ENCODE results near the gene RUNX2.

The RUNX2 gene

GRCh38 chr6:45487645-45488044 lies 159.5 kb downstream of the RUNX2 start:
- DNase-seq (ENCODE audit: low spot score), result no peak

- no peak for DNase-seq (ENCODE audit: low spot score)
Observed at GRCh38 chr6:45488269-45488668, 160.1 kb downstream of the RUNX2 start.

DNA sequence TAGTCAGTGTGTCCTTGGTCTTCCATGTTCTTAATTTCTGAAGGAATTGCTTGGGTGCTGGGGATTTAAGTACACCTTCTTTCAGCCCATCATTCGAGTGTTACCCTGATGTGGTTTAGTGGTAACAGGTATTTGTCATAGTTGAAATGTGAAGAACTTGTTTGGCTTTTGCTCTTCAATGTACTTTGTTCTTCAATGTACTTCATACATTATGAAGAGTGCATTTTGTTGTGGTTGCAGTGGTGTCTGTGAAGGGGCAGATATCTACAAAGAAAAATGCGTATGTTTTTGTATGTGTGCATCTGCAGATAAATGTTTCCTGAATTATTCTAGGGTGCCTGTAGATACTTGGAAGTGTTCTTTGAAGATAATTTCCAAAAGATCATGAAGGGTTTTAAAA lies 160.8 kb downstream of the RUNX2 start:
- DNase-seq (ENCODE audit: low spot score), result no peak

DNA sequence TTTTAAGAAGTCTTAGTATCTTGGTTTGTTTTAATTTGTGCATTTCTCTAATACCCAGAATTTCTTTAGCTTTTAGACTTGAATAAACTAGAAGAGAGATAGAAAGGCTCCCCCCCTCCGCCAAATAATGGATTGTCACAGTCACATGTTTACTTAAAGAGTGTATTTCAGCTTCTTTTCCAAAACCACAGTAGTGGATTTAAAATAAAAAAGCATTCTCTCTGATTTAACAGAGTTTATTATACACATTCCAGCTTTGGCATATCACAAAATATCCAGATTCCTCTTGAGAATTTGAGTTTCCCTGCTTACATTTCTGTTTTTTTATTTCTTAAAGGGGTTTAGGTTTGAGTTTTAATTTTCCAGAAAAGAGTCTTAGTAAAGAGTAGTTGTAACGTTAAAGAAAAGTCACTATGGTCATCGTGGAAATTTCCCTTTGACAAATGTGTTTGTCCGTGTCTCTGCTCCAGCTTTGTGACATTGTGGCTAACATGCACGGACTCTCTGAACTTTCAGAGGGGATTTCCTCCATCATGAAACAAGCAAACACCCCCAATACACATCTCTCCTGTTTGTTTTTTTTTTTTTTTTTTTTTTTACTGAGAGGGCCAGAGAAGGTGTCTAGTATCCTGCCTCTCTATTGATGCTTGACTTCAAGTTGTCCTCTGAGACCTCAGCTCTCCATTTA lies 163.1 kb downstream of the RUNX2 start:
- DNase-seq (ENCODE audit: low spot score), result no peak

- no peak for DNase-seq (ENCODE audit: low spot score)
Observed at GRCh38 chr6:45491874-45492273, 163.7 kb downstream of the RUNX2 start.

GRCh38 chr6:45493761-45494160 lies 165.6 kb downstream of the RUNX2 start:
- DNase-seq (ENCODE audit: low spot score), result no peak

- DNase-seq (ENCODE audit: low spot score), result no peak
Observed at GRCh38 chr6:45494416-45495135, 166.4 kb downstream of the RUNX2 start.

DNA sequence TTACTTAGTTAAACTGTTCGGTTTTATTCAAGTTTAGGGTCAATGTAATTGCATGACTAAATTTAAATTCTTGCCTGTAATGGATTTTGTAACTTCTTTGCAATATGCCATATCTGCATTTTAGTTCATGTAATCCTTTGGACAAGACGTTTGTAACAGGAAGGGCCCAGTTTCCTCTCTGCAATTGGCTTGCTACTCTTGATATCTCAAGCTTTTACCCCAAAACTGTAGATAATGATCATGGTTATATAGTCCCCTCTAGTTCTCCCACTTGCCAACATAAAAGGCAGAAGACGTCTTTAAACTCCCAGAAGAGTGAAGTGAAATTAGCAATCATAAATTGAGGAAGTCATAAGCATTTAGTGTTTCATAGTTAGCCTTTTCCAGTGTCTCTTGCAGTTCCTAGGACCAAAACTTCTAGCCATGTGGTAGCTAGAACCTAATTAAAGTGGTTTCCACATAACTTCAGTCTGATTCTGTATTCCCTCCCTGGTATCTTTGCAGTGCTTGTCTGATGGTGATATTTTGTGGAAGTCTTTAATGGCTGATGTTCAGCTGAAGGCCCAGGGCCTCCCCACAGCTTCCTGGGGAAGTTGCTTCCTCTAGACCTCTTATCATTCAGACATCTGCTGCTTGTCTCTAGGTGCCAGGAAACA lies 167.4 kb downstream of the RUNX2 start:
- no peak for DNase-seq (ENCODE audit: low spot score)

DNA sequence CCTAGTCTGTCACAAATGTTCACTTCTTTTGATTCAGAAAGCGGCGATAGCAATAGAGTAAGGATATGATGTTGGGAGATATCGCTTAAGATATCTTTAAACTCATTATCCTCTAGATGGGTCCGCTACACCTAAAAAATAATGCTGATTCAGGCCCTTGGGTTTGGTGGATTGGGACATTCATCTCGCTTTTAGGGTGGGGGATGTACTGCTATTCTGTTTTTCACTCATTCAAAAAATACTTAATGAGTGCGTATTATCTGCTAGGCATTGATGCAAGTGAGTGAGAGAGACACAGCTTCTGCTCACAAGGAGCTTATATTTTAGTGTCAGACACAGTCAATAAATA lies 167.9 kb downstream of the RUNX2 start:
- DNase-seq (ENCODE audit: low spot score), result no peak

DNA sequence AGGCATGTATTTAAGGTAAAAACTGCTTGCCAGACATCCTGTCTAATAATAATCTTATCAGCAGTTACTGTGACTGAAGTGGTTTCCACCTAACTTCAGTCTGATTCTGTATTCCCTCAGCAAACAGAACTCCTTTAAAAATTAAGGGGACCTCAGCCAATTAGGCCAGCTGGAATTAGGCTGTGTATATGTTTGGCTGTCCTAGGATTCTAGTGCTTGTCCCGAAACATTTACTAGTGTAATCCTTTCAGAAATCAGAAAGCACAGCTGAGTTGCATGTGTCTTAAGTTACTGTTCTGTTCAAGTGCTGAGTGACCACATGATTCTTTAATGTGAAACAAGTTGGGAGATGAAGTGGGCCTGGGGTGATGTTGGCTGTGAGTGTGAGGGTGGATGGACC lies 170.5 kb downstream of the RUNX2 start:
- DNase-seq (ENCODE audit: low spot score), result no peak

DNA sequence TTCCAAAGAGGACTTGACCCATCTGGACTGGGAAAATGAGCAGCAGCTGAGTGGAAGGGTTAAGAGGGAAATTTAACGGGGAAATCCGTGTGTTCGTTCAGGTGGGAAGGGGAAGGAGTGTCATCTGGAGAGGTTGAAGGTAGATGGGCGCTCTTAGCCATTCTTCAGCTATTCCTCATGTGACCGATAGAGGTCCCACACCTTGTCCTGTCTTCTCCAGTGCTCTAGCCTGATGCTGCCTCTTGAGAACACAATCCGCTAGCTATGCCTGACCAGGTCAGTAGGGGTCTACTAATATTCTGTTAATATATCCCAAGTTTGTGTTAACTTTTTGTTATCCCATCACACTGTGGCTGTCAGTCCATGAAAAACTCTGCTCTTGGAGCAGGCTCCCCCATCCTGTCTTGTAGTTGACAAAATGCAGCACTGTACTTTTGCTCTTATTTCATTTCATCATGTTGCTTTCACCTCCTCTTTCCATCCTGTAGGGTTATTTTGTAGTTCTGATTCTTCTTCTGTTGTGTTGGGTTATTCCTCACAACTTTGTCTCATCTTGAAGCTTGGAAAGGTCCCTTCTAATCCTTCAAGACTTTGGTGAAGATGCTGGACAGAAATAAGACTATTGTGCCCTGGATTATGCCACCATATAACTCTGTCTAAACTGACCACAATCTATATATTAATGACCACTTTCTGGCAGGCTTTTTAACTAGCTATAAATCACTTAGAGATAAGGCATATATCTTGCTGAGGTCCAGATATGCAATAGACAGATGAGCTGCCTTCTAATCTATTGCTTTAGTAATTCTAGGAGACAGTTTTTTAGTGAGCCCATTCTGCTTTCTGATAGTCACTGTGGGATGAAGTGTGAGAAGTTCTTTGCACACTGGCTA lies 173.0 kb downstream of the RUNX2 start:
- DNase-seq (ENCODE audit: low spot score), result no peak

GRCh38 chr6:45502456-45502855 lies 174.3 kb downstream of the RUNX2 start:
- DNase-seq (ENCODE audit: low spot score), result no peak

DNA sequence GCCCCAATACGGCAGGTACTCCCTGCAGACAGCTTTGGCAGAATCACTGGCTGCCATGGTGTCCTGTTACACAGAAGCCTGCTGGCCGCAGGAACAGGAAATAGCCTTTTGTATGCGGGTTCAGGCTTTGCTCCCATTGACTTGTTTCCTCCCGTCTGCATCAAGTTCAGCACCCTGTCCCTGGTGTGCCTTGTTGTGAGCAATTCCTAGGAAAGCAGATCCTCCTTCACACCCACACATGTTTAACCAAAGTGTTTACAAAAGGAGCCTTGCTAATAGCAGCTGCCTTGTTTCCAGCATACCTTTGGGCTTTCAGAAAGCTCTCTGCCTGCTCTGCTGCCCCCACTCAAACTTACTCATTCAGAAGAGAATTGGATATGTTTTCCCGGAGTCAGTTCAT lies 176.8 kb downstream of the RUNX2 start:
- no peak for DNase-seq (ENCODE audit: low spot score)

GRCh38 chr6:45505470-45505869 lies 177.3 kb downstream of the RUNX2 start:
- no peak for DNase-seq (ENCODE audit: low spot score)

DNA sequence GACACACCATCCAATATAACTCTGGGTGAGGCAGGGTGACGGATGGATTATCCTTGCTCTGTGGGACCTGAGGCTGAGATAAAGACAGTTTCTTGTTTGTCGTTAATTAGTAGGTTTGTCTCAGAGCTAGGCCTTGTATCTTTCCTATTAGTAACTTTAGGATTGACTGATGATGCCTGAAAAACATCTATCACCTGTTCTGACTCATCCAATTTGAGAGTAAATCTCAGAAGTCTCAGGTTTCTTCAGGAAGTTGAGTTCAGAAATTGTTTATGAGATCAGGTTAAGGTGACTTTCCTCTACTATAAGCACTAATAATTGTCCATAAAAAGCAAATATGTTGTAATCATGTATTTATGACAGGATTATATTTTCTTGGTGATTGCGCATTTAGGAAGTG lies 179.1 kb downstream of the RUNX2 start:
- DNase-seq (ENCODE audit: low spot score), result no peak

GRCh38 chr6:45509426-45509825 lies 181.3 kb downstream of the RUNX2 start:
- DNase-seq (ENCODE audit: low spot score), result no peak

- DNase-seq (ENCODE audit: low spot score), result no peak
Observed at GRCh38 chr6:45512717-45513116, 184.6 kb downstream of the RUNX2 start.

DNA sequence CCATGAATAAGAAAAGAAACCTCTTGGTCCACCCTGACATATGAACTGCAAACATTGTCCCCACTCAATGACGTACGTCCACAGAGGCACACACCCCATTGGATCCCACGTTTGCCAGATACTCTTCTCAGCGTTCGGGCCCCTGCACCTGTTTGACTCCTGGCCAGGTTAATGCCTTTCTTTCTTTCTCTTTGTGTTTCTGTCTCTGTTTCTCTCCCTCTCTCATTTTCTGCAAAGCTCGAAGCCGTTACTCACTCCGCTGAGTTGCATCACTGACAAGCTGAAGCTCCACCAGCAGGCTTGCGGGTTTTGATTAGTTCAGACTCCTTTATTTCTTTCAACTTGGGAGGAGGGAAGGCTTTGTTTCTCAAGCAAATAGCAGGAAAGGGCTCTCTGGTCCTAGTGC lies 185.1 kb downstream of the RUNX2 start:
- DNase-seq (ENCODE audit: low spot score), result no peak

- DNase-seq (ENCODE audit: low spot score), result no peak
Observed at GRCh38 chr6:45513843-45514242, 185.7 kb downstream of the RUNX2 start.

GRCh38 chr6:45514454-45515230 lies 186.5 kb downstream of the RUNX2 start:
- no peak for DNase-seq (ENCODE audit: low spot score)

- no peak for DNase-seq (ENCODE audit: low spot score)
Observed at GRCh38 chr6:45518013-45518720, 190.0 kb downstream of the RUNX2 start.
